Pons (tissue), 1 donor: ENCODE data around the gene NDUFS7.

Experiments used
- DNase-seq: peaks from one replicate; pipeline ENCODE4 v3.0.0-alpha.2; 2016; ENCODE audit warnings: low spot score

NDUFS7 gene

GRCh38 chr19:1384478-1385110 lies 887 bp downstream of the NDUFS7 start:
- DNase-seq = peak; percentile 45

GRCh38 chr19:1385816-1386215 lies 2.1 kb downstream of the NDUFS7 start:
- DNase-seq = no peak

- DNase-seq = no peak
Measured at GRCh38 chr19:1386945-1387683, 3.4 kb downstream of the NDUFS7 start.

- no peak for DNase-seq
Measured at GRCh38 chr19:1387684-1388636, 4.3 kb downstream of the NDUFS7 start.

GRCh38 chr19:1388637-1389026 lies 4.9 kb downstream of the NDUFS7 start:
- no peak for DNase-seq

DNA sequence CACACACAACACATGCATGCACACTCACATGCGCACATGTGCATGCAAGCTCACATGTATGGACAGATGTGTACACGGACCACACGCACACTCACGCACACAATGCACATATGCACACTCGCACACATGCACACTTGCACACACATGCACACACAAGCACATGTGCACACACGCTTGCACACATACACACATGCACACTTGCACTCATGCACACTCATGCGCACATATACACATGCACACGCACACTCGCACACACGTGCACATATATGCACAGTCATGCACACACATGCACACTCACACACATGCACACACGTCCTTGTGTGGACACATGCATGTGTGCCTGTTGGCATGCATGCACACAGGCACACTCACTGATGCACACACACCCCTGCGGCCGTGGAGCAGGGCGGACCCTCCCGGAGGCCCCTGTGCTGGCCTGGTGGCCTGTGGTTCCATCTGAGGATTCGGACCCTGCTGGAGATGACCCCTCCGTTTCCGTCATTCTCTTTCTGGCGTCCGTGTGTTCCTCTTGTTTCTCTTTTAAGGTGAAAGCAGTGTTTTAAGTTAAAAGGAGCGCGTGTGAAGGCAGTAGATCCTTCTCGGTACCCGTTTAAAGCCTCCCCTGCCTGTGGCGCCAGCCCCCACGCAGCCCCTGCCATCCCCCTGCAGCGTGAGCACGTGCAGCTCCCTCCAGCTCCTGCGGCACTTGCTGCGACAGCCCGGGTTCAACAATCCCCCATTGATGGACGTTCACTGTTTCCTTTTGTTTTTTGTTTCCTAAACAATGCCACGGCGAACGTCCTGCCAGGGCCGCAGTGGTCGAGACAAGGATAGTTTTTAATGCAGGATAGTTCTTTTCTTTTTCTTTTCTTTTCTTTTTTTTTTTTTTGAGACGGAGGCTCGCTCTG lies 5.6 kb downstream of the NDUFS7 start:
- peak; percentile 89 for DNase-seq

- no peak for DNase-seq
Measured at GRCh38 chr19:1390890-1391423, 7.2 kb downstream of the NDUFS7 start.

DNA sequence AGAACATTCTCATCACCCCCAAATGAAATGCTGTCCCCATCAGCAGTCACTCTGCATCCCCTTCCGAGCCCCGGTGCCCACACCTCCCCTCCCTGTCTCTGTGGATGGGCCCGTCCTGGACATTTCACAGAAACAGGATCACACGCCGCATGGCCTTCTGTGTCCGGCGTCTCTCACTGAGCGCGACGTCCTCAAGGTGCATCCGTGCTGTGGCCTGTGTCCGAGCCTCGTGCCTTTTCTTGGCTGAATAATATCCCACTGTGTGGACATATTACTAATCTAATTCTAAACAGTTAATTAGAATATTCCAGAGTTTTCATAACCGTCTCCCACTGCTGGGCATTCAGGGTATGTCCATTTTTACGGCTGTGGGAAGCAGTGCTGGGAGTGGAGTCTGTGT lies 8.7 kb downstream of the NDUFS7 start:
- DNase-seq = no peak

- no peak for DNase-seq
Measured at GRCh38 chr19:1392939-1393530, 9.3 kb downstream of the NDUFS7 start.

DNA sequence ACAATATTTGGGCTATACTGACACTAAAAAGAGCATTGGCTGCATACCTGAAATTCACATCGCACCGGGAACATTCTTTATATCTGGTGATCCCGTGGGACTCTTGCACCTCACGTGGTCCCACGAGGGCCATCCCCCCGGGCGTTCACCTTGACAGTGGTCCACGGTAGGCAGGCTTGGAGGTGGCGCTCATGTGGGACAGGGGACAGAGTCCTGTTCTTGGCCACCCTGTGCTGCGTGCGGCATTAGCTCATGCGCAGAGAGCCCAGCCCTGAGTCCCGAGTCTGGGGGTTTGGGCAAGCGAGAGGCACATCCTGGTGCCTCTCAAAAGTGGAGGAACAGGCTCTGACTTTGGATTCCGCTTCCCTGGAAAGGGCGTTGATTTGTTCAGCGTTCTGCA lies 10.1 kb downstream of the NDUFS7 start:
- no peak for DNase-seq

GRCh38 chr19:1394252-1395193 lies 10.8 kb downstream of the NDUFS7 start:
- DNase-seq = no peak

- DNase-seq = no peak
Measured at GRCh38 chr19:1395194-1396018, 11.7 kb downstream of the NDUFS7 start.

- DNase-seq = no peak
Measured at GRCh38 chr19:1396019-1396767, 12.5 kb downstream of the NDUFS7 start.

- DNase-seq = no peak
Measured at GRCh38 chr19:1396768-1397679, 13.3 kb downstream of the NDUFS7 start.

- no peak for DNase-seq
Measured at GRCh38 chr19:1397838-1398237, 14.1 kb downstream of the NDUFS7 start.

DNA sequence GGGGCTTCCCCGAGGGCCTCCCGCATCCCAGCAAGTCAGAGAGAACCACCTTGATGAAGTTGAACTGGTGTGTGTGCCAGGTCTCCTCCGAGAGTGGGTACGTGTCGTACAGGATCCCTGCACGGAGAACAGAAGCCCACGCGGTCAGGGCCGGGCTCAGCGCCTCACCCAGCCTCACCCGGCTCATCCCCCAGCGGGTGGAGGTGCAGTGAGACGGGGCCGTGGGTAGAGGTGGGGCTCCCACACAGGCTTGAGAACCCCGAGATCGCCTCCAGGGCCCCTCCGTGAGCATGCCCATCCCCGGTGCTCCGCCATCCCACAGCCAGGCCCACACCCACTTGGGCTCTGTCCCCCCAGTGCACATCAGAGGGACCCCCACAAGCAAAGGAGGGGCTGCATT lies 15.4 kb downstream of the NDUFS7 start:
- no peak for DNase-seq

DNA sequence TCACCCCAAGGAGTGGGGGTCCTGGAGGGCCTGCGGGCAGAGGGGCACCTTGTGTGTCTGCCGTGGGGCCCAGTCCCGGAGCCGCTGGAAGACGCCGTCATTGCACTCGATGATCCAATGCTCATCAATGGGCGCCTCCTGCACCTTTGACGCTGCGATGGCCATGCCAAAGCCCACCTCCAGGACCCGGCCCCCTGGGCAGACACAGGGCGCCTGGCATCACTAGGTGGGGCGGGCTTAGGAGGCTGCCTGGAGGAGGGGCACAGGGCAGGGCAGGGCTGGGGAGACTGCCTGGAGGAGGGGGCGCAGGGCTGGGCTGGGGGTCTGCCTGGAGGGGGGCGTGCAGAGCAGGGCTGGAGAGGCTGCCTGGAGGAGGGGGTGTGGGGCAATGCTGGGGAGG lies 16.0 kb downstream of the NDUFS7 start:
- no peak for DNase-seq
